ENCODE data around the gene STX5. TPM values are rescaled to one million over a fixed set of nuclear protein-coding genes. Genes with fewer than 3 reads are reported as not detected.
A peak's percentile ranks its signal among the peaks of the same experiment; 100 is the strongest.

The STX5 gene
- total and polyA plus RNA-seq, 9 of the 15 experiments (the other 6 are each of a cell fraction or from before 2014, with no cell fraction given), result 2.8 to 28.6 (median 23.7) TPM

- TF ChIP-seq SMAD3 (CRISPR knock-in tag; conservative IDR thresholded peaks at IDR 0.05) (0 out of 2 replicates have a peak, but pooled peaks have one; percentile 11), JUN (IDR thresholded peaks at IDR 0.05; ENCODE audit: borderline replicate concordance, low read depth, low read length) (no peak), JUN (CRISPR knock-in tag; IDR thresholded peaks at IDR 0.05; ENCODE audit: borderline replicate concordance) (peak; percentile 85), SMARCA5 (IDR thresholded peaks at IDR 0.05) (peak; percentile 69; the same call in 1 of the 2 replicates), SAP30 (IDR thresholded peaks at IDR 0.05; ENCODE audit: borderline replicate concordance, insufficient read depth, low read depth, low read length, poor library complexity, severe bottlenecking) (peak; percentile 59), CTCF (IDR thresholded peaks at IDR 0.05 in 2 of 3, conservative IDR thresholded peaks at IDR 0.05 in 1 of 3; ENCODE audit: insufficient read depth in 2 of 3, low read depth in 1 of 3, low read length in 3 of 3) (peak; percentile 72 to 80 (median 77)), PRDM10 (IDR thresholded peaks at IDR 0.05; ENCODE audit: partially characterized antibody) (peak; percentile 89), MBD2 (IDR thresholded peaks at IDR 0.05; ENCODE audit: borderline replicate concordance, low read depth) (peak; percentile 76; the same call in 1 of the 2 replicates), POLR3A (IDR thresholded peaks at IDR 0.05; ENCODE audit: borderline replicate concordance, extremely low read depth, insufficient read depth, insufficient read length) (no peak), SMARCC2 (IDR thresholded peaks at IDR 0.05; ENCODE audit: low read depth) (no peak), TOE1 (IDR thresholded peaks at IDR 0.05; ENCODE audit: borderline replicate concordance) (no peak; the same call in 1 of the 2 replicates), TOE1 (CRISPR knock-in tag; IDR thresholded peaks at IDR 0.05; ENCODE audit: borderline replicate concordance, low read depth) (peak; percentile 81; the same call in 1 of the 2 replicates), PHF21A (IDR thresholded peaks at IDR 0.05; ENCODE audit: borderline replicate concordance, low read depth) (0 out of 2 replicates have a peak, but pooled peaks have one; percentile 54), ATF7 (IDR thresholded peaks at IDR 0.05) (peak; percentile 41; the same call in 1 of the 2 replicates), THRAP3 (IDR thresholded peaks at IDR 0.05; ENCODE audit: borderline replicate concordance) (peak; percentile 49; the same call in 1 of the 2 replicates), RAD21 (CRISPR knock-in tag; conservative IDR thresholded peaks at IDR 0.05 in 1 of 2, IDR thresholded peaks at IDR 0.05 in 1 of 2) (peak; percentile 24 to 43; a peak in 2 of 4 replicates), ZNF263 (CRISPR knock-in tag; IDR thresholded peaks at IDR 0.05; ENCODE audit: borderline replicate concordance) (peak; percentile 52; the same call in 1 of the 2 replicates), ZBTB1 (CRISPR knock-in tag; IDR thresholded peaks at IDR 0.05; ENCODE audit: borderline replicate concordance, low read depth) (peak; percentile 67; the same call in 1 of the 2 replicates), HOMEZ (CRISPR knock-in tag; IDR thresholded peaks at IDR 0.05) (no peak)
Measured at GRCh38 chr11:62880803-62881578, 49.1 kb upstream of the STX5 start, which contains the start of gene SLC3A2 (continued).

Data from K562 (cell line).